Panc1 (cell line): ENCODE measurements around the gene ABHD18.

Experiments used
- POLR2AphosphoS5 ChIP-seq: IDR thresholded peaks from 2 replicates; pipeline ENCODE4 v1.6.1; 2012; ENCODE audit warnings: mild to moderate bottlenecking, low read depth, low read length, moderate library complexity
- SIN3A ChIP-seq: IDR thresholded peaks from 2 replicates; pipeline ENCODE4 v1.6.1; 2012; ENCODE audit warnings: low read depth, mild to moderate bottlenecking, low read length, moderate library complexity, borderline replicate concordance; ENCODE audit not compliant: insufficient read depth
- TF ChIP-seq, protein P1 (sequence below): fragments of 450-650 bp; IDR thresholded peaks from 2 replicates; pipeline ENCODE4 v1.5.1; 2017; ENCODE audit warnings: mild to moderate bottlenecking
- TF ChIP-seq, protein P2 (sequence below), 2 experiments: IDR thresholded peaks; 2 replicates each; pipeline ENCODE4 v1.6.1; 2011 to 2012; ENCODE audit warnings: low read depth in 2 of 2, control low read depth in 1 of 2, low read length in 1 of 2, mild to moderate bottlenecking in 1 of 2, moderate library complexity in 1 of 2; ENCODE audit not compliant: insufficient read depth in 1 of 2

DNA sequence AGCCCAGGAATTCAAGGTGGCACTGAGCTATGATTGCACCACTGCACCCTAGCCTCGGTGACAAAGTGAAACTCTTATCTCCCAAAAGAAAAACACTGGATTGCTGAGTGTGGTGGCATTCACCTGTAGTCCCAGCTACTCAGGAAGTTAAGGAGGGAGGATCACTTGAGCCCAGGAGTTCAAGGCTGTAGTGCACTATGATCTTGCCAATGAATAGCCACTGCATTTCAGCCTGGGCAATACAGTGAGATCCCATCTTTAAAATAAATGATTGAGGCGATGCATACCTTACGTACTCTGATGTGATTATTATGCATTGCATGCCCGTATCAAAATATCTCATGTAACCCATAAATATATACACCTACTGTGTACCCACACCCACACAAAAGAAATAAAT lies 64.7 kb downstream of the ABHD18 start:
- TF ChIP-seq, protein P1, sequence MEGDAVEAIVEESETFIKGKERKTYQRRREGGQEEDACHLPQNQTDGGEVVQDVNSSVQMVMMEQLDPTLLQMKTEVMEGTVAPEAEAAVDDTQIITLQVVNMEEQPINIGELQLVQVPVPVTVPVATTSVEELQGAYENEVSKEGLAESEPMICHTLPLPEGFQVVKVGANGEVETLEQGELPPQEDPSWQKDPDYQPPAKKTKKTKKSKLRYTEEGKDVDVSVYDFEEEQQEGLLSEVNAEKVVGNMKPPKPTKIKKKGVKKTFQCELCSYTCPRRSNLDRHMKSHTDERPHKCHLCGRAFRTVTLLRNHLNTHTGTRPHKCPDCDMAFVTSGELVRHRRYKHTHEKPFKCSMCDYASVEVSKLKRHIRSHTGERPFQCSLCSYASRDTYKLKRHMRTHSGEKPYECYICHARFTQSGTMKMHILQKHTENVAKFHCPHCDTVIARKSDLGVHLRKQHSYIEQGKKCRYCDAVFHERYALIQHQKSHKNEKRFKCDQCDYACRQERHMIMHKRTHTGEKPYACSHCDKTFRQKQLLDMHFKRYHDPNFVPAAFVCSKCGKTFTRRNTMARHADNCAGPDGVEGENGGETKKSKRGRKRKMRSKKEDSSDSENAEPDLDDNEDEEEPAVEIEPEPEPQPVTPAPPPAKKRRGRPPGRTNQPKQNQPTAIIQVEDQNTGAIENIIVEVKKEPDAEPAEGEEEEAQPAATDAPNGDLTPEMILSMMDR: no peak
- TF ChIP-seq, protein P2, sequence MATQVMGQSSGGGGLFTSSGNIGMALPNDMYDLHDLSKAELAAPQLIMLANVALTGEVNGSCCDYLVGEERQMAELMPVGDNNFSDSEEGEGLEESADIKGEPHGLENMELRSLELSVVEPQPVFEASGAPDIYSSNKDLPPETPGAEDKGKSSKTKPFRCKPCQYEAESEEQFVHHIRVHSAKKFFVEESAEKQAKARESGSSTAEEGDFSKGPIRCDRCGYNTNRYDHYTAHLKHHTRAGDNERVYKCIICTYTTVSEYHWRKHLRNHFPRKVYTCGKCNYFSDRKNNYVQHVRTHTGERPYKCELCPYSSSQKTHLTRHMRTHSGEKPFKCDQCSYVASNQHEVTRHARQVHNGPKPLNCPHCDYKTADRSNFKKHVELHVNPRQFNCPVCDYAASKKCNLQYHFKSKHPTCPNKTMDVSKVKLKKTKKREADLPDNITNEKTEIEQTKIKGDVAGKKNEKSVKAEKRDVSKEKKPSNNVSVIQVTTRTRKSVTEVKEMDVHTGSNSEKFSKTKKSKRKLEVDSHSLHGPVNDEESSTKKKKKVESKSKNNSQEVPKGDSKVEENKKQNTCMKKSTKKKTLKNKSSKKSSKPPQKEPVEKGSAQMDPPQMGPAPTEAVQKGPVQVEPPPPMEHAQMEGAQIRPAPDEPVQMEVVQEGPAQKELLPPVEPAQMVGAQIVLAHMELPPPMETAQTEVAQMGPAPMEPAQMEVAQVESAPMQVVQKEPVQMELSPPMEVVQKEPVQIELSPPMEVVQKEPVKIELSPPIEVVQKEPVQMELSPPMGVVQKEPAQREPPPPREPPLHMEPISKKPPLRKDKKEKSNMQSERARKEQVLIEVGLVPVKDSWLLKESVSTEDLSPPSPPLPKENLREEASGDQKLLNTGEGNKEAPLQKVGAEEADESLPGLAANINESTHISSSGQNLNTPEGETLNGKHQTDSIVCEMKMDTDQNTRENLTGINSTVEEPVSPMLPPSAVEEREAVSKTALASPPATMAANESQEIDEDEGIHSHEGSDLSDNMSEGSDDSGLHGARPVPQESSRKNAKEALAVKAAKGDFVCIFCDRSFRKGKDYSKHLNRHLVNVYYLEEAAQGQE (IDR thresholded peaks at IDR 0.05; ENCODE audit: insufficient read depth in 1 of 2, low read depth in 2 of 2, low read length in 1 of 2): no peak
- TF ChIP-seq POLR2AphosphoS5: no peak
- TF ChIP-seq SIN3A: no peak
